DMS153 (cell line): Measurements from ENCODE around the gene CDCP1.

Source experiments
- DNase-seq: peaks from one replicate; lab custom pipeline; 2025; lab: John Stamatoyannopoulos, UW

The CDCP1 gene

DNA sequence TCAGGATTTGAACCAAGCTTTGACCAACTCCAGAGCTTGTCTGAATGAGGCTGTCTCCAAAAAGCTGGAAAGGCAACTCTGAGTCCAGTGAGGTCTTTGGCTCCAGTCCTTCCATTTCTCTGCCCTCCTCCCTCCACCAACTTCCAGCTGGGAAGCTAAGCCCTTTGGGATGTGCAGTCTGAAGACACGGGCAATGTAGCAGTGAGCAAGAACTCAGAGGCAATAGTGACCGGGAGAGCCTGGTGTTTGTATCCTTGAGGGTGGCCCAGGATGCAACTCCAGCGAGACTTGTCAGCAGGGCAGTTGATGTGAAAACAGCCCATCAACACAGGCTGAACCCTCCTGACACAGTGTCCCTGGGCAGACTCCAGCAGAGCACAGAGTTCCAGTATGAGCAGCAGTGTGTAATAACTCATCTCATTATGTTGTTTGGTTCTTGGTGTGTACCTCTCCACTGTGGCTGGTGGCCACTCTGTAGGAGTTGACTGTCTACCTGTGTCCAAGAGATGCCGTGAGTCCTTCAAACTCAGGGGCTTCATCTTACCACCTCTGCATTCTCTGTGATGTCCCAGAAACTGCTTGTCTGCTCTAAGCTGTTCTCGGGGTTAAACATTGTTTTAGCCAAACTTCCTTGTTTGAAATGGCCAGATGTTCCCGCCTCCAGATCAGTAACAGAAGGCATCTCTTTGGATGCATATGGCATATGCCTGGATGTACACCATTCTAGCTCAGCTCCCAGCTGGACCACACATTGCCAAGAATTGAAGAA, 6.6 kb downstream of the CDCP1 start:
- no peak for DNase-seq

- DNase-seq, result no peak
Measured at GRCh38 chr3:45137656-45138181, 8.5 kb downstream of the CDCP1 start.

GRCh38 chr3:45135959-45136358, 10.2 kb downstream of the CDCP1 start:
- DNase-seq, result no peak

DNA sequence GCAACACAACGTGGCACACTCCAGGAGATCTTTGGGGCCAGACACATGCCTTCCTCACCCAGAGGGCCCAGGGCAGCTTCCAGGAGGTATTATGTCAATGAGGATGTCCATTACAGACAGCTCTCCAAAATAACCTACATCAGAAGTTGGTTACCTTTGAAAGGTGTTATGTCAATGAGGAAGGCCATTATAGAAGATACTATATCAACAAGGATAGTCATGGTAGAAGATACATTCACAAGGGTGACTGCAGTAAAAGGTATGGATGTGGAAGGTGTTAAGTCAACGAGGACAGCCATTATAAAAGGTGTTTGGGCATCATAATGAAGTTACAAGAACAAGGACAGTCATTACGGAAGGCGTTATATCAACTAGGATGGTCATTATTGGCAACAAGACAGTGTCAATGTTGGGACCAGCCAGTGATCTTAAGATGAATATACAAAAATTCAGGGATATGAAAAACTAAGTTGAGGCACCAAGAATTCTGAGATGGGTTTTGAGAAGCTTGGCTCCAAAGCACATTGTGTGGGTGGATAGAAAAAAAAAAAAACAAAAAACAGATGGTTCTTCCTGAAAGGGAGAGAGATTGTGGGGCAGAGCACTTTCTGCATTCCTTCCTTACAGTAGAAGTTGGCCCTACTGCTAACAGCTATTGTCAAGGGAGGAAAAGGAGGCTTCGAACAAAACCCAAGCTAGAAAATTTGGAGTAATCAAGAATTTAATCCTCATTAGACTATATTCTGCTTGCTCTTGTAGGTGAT, 11.2 kb downstream of the CDCP1 start:
- DNase-seq, result no peak

GRCh38 chr3:45132568-45133211, 13.5 kb downstream of the CDCP1 start:
- DNase-seq, result no peak

DNA sequence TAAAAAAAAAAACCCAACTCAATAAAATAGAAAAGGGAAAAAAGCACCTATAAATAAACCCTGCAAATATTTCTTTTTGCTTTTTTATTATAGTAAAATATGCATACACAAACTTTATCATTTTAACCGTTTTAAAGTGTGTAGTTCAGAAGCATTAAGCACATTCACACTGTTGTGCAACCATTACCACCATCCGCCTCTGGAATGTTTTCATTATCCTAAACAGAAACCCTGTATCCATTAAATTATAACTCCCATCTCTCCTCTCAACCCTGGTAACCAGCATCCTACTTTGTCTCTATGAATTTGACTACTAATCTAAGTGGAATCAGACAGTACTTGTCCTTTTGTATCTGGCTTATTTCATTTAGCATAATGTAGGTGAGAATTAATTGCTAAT, 15.0 kb downstream of the CDCP1 start:
- no peak for DNase-seq

GRCh38 chr3:45130476-45130875, 15.7 kb downstream of the CDCP1 start:
- no peak for DNase-seq

DNA sequence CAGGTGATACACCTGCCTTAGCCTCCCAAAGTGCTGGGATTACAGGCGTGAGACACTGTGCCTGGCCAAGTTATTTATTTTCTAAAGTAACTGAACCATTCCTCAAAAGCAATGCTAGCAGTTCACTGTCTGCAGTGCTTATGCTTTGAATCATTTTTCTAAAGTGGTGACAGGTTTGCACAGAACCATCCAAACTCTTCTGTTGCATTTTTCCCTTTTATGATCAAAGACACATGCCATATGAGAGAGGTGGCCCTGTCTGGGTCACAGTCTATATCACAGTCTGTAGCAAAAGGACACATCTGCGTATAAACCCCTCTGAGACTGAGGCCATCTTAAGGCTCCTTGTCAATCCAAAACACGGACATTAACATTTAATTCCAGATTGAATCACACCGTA, 17.2 kb downstream of the CDCP1 start:
- no peak for DNase-seq

- no peak for DNase-seq
Measured at GRCh38 chr3:45127130-45127822, 18.9 kb downstream of the CDCP1 start.

GRCh38 chr3:45126730-45127129, 19.4 kb downstream of the CDCP1 start:
- DNase-seq, result no peak

GRCh38 chr3:45125550-45126026, 20.6 kb downstream of the CDCP1 start:
- no peak for DNase-seq

- no peak for DNase-seq
Measured at GRCh38 chr3:45124956-45125355, 21.2 kb downstream of the CDCP1 start.

DNA sequence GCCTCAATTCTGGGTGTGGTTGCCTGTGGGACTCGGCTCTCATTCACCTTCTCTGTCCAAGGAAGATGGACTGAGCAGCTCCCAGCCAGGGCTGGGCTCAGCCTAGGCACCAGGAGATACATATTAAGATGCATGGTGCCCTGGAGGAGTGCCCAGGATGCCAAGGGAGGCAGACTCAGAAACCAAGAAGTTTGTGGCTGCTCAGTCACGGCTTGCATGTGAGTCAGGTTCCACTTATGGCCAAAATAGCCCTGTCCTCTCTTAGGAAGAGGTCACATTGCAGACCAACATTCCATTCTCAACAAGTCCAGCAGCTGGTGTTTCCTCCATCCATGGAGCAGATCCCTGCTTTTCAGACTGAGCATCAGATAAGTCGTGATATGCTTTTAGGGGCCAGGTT, 21.8 kb downstream of the CDCP1 start:
- no peak for DNase-seq

- no peak for DNase-seq
Measured at GRCh38 chr3:45123581-45124269, 22.5 kb downstream of the CDCP1 start.

- DNase-seq, result no peak
Measured at GRCh38 chr3:45123030-45123429, 23.1 kb downstream of the CDCP1 start.

- no peak for DNase-seq
Measured at GRCh38 chr3:45120359-45121158, 25.6 kb downstream of the CDCP1 start.

DNA sequence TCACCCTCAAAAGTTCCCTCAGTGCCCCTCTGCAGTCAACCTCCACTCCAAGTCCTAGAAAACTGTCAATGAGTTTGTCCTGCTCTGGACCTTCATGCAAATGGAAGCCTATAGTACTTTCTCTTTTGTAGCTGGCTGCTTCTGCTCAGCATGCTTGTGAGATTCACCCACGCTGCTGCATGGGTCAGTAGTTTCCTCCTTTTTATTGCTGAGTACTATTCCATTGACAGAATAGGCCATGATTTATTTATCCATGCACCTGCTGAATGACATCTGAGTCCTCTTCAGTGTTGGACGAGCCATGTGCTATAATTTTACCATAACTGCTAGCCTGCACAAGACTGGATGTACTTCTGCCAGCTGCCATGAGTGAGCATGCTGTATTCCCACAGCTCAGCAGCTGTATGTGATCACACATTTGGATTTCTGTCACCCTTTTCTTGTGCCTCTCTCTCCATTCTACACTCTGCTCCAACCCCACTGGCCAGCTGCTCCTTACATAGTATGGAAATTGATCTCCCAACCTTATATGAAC, 26.3 kb downstream of the CDCP1 start:
- no peak for DNase-seq

GRCh38 chr3:45119376-45119775, 26.8 kb downstream of the CDCP1 start:
- DNase-seq, result no peak

DNA sequence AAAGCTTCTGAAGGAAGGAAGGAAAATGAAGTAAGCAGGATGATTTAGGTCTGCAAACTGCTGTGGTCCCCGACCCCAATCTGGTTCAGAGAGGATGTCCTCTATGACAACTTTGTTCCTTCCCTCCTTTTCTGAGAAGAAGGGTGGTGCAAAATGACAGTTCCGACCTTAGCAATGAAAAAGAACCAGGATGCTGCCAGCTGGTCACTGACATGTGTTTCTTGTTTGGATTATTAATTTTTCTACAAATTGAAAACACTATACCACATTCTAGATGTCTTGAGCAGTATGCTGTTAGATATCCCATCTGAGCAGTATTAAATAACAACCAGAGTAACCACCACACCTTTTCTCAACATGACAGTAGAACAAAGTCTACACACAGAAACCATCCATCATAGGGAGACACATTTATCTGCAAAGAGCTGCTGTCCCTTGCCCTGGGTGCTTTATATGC, 27.5 kb downstream of the CDCP1 start:
- no peak for DNase-seq

DNA sequence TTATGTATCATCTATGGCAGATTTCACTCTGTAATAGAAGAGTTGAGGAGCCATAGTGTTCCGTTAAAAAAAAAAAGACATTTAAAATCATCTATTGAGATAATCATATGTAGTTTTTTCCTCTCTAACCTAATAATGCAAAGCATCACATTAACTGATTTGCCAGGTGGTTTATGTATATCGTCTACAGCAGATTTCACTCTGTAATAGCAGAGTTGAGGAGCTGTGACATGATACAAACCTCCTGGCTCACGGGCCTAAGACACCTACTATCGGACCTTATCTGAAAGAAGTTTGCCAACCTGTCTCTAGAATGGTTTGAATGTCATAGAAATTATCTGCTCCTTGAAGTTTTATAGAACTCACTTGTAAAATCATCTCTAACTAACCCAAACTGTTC, 29.8 kb downstream of the CDCP1 start:
- DNase-seq, result no peak
